ENCODE results near the gene BAX. TPM values are rescaled to one million over a fixed set of nuclear protein-coding genes. Genes with fewer than 3 reads are reported as not detected.
A peak's percentile ranks its signal among the peaks of the same experiment; 100 is the strongest.

BAX gene
- total and polyA plus RNA-seq, 3 experiments from 2014 or later, result 79.5 to 331 (median 315) TPM

GRCh38 chr19:48964205-48965039, 9.7 kb downstream of the BAX start:
- Histone ChIP-seq H3K36me3 (ENCODE audit: insufficient read depth, low read length) (peaks cover 16% of the 10 kb centered on the region), H3K9me3 (ENCODE audit: low read length) (no peaks in the 10 kb centered on the region), H3K4me3 (ENCODE audit: low read length) (peak overlapping the region; percentile 72), H3K4me1 (ENCODE audit: insufficient read depth, low read length) (peaks cover 42% of the 10 kb centered on the region), H3K27ac (ENCODE audit: low read depth, low read length) (peak overlapping the region; percentile 94), H3K27me3 (ENCODE audit: insufficient read depth, low read length, poor library complexity, severe bottlenecking) (no peaks in the 10 kb centered on the region)
- CTCF ChIA-PET, result interaction anchor here (1.2 to 3.7 kb wide), 4 partner anchors 28 to 169 kb away, joined by 3 to 20 read pairs (median 7); partner anchors contain the start of genes GYS1 and RUVBL2
- peaks cover 0 to 9% of the 10 kb centered on the region in 2 donors for H3K27me3 Mint-ChIP-seq
- POLR2A ChIA-PET, result interaction anchor here (0.6 to 3.4 kb wide), 7 partner anchors 10 to 92 kb away, joined by 3 to 18 read pairs (median 4); partner anchors contain the start of genes BAX, GYS1, PPP1R15A and RUVBL2
- DNase-seq, result peak in 1 of 5 donors; percentile 29
- H3K4me1 Mint-ChIP-seq, result peaks cover 55 to 80% (median 59%) of the 10 kb centered on the region in 3 donors
- H3K27ac Mint-ChIP-seq, result peak overlapping the region; percentile 85 to 99 (median 95)
- no peaks in the 10 kb centered on the region for H3K9me3 Mint-ChIP-seq
- H3K4me3 Mint-ChIP-seq, result peak overlapping the region; percentile 91 to 100 (median 100)
- peaks cover 2 to 44% (median 5%) of the 10 kb centered on the region in 3 donors for H3K36me3 Mint-ChIP-seq

- Mint-ChIP-seq H3K27me3 (peaks cover 0 to 9% of the 10 kb centered on the region in 2 donors), H3K4me3 (peak within 1 kb of the TSS; percentile 91 to 100 (median 100)), H3K36me3 (peaks cover 2 to 51% (median 5%) of the 10 kb centered on the region in 3 donors), H3K4me1 (peaks cover 50 to 76% (median 59%) of the 10 kb centered on the region in 3 donors), H3K27ac (peak within 1 kb of the TSS; percentile 90 to 99 (median 97)), H3K9me3 (no peaks in the 10 kb centered on the region)
- ChIA-PET POLR2A (interaction anchor here (0.6 to 3.4 kb wide), 6 partner anchors 10 to 93 kb away, joined by 3 to 18 read pairs (median 6); partner anchors contain the start of genes BAX, GYS1, NUCB1 and PPP1R15A), CTCF (interaction anchor here (1.6 to 3.7 kb wide), 3 partner anchors 27 to 170 kb away, joined by 3 to 20 read pairs (median 16); partner anchors contain the start of genes GYS1 and RUVBL2)
- H3K27ac ChIP-seq (ENCODE audit: low read depth, low read length), result peak within 1 kb of the TSS; percentile 94
- peak within 1 kb of the TSS; percentile 88 for H3K4me3 ChIP-seq (ENCODE audit: low read length)
- H3K27me3 ChIP-seq (ENCODE audit: insufficient read depth, low read length, poor library complexity, severe bottlenecking), result no peaks in the 10 kb centered on the region
- DNase-seq, result peak; percentile 76 to 90 (median 85)
- H3K36me3 ChIP-seq (ENCODE audit: insufficient read depth, low read length), result peaks cover 16% of the 10 kb centered on the region
- H3K4me1 ChIP-seq (ENCODE audit: insufficient read depth, low read length), result peaks cover 42% of the 10 kb centered on the region
- H3K9me3 ChIP-seq (ENCODE audit: low read length), result no peaks in the 10 kb centered on the region
Measured at GRCh38 chr19:48965040-48965805, 10.5 kb downstream of the BAX start, which contains the start of gene FTL. Gene FTL (plus strand): TSS chr19:48965309. CDS start chr19:48965508, 199 bp downstream.

- Histone ChIP-seq H3K27me3 (ENCODE audit: insufficient read depth, low read length, poor library complexity, severe bottlenecking) (no peaks in the 10 kb centered on the region), H3K4me3 (ENCODE audit: low read length) (peak overlapping the region; percentile 88), H3K36me3 (ENCODE audit: insufficient read depth, low read length) (peaks cover 16% of the 10 kb centered on the region), H3K27ac (ENCODE audit: low read depth, low read length) (peak overlapping the region; percentile 83), H3K4me1 (ENCODE audit: insufficient read depth, low read length) (peaks cover 42% of the 10 kb centered on the region), H3K9me3 (ENCODE audit: low read length) (no peaks in the 10 kb centered on the region)
- peak; percentile 81 to 92 (median 84) for DNase-seq
- ChIA-PET POLR2A (interaction anchor here (0.9 to 3.4 kb wide), 6 partner anchors 10 to 123 kb away, joined by 3 to 18 read pairs (median 8); partner anchors contain the start of genes BAX, GYS1, NUCB1 and PPP1R15A), CTCF (interaction anchor here (1.6 to 3.7 kb wide), 4 partner anchors 27 to 170 kb away, joined by 3 to 20 read pairs (median 12); partner anchors contain the start of genes GYS1 and RUVBL2)
- H3K36me3 Mint-ChIP-seq, result peaks cover 3 to 55% (median 5%) of the 10 kb centered on the region in 3 donors
- peak overlapping the region; percentile 91 to 100 (median 100) for H3K4me3 Mint-ChIP-seq
- H3K9me3 Mint-ChIP-seq, result no peaks in the 10 kb centered on the region
- peaks cover 0 to 9% of the 10 kb centered on the region in 2 donors for H3K27me3 Mint-ChIP-seq
- H3K27ac Mint-ChIP-seq, result peak overlapping the region; percentile 90 to 99 (median 97)
- H3K4me1 Mint-ChIP-seq, result peaks cover 54 to 74% (median 61%) of the 10 kb centered on the region in 3 donors
Measured at GRCh38 chr19:48965806-48966540, 11.3 kb downstream of the BAX start.

GRCh38 chr19:48966541-48967345, 12.1 kb downstream of the BAX start:
- ChIA-PET POLR2A (interaction anchor here (0.9 to 3.4 kb wide), 8 partner anchors 9 to 124 kb away, joined by 3 to 18 read pairs (median 6); partner anchors contain the start of genes BAX, GYS1, NUCB1 and RUVBL2), CTCF (interaction anchor here (1.2 to 3.7 kb wide), 5 partner anchors 9 to 171 kb away, joined by 3 to 20 read pairs (median 7); partner anchors contain the start of genes GYS1 and RUVBL2)
- Histone ChIP-seq H3K27me3 (ENCODE audit: insufficient read depth, low read length, poor library complexity, severe bottlenecking) (no peaks in the 10 kb centered on the region), H3K9me3 (ENCODE audit: low read length) (no peaks in the 10 kb centered on the region), H3K4me3 (ENCODE audit: low read length) (peak overlapping the region; percentile 88), H3K4me1 (ENCODE audit: insufficient read depth, low read length) (peaks cover 42% of the 10 kb centered on the region), H3K27ac (ENCODE audit: low read depth, low read length) (peak overlapping the region; percentile 83), H3K36me3 (ENCODE audit: insufficient read depth, low read length) (peaks cover 16% of the 10 kb centered on the region)
- H3K27me3 Mint-ChIP-seq, result peaks cover 0 to 9% of the 10 kb centered on the region in 2 donors
- peak overlapping the region; percentile 91 to 100 (median 100) for H3K4me3 Mint-ChIP-seq
- DNase-seq, result no peak
- H3K9me3 Mint-ChIP-seq, result no peaks in the 10 kb centered on the region
- peak overlapping the region in 7 of 8 donors; percentile 24 to 99 (median 95) for H3K27ac Mint-ChIP-seq
- H3K4me1 Mint-ChIP-seq, result peaks cover 56 to 71% (median 60%) of the 10 kb centered on the region in 3 donors
- peaks cover 5 to 60% (median 5%) of the 10 kb centered on the region in 3 donors for H3K36me3 Mint-ChIP-seq

- H3K4me3 Mint-ChIP-seq, result peak overlapping the region in 6 of 7 donors; percentile 29 to 100 (median 66)
- peaks cover 5 to 60% (median 5%) of the 10 kb centered on the region in 3 donors for H3K36me3 Mint-ChIP-seq
- peak overlapping the region; percentile 83 for H3K27ac ChIP-seq (ENCODE audit: low read depth, low read length)
Measured at GRCh38 chr19:48967346-48968178, 12.9 kb downstream of the BAX start.

More at GRCh38 chr19:48967346-48968178, 12.9 kb downstream of the BAX start:
- DNase-seq, result no peak
- peaks cover 16% of the 10 kb centered on the region for H3K36me3 ChIP-seq (ENCODE audit: insufficient read depth, low read length)
- H3K9me3 ChIP-seq (ENCODE audit: low read length), result no peaks in the 10 kb centered on the region
- no peak overlapping the region for H3K4me3 ChIP-seq (ENCODE audit: low read length)
- peaks cover 34% of the 10 kb centered on the region for H3K4me1 ChIP-seq (ENCODE audit: insufficient read depth, low read length)
- no peaks in the 10 kb centered on the region for H3K9me3 Mint-ChIP-seq
- ChIA-PET POLR2A (interaction anchor here (0.6 to 1.4 kb wide), 9 partner anchors 8 to 172 kb away, joined by 3 to 8 read pairs (median 5); partner anchors contain the start of genes DHDH, GYS1, NUCB1 and RUVBL2), CTCF (interaction anchor here (1.1 to 5.2 kb wide), 6 partner anchors 9 to 172 kb away, joined by 3 to 40 read pairs (median 12); partner anchors contain the start of genes GYS1 and RUVBL2)
- peak overlapping the region in 3 of 8 donors; percentile 43 to 90 (median 46) for H3K27ac Mint-ChIP-seq
- no peaks in the 10 kb centered on the region for H3K27me3 ChIP-seq (ENCODE audit: insufficient read depth, low read length, poor library complexity, severe bottlenecking)
- peaks cover 0 to 8% of the 10 kb centered on the region in 2 donors for H3K27me3 Mint-ChIP-seq
- H3K4me1 Mint-ChIP-seq, result peaks cover 48 to 63% (median 52%) of the 10 kb centered on the region in 3 donors
